ENCODE measurements around the gene TP53BP1. TPM values are rescaled to one million over a fixed set of nuclear protein-coding genes. Genes with fewer than 3 reads are reported as not detected.

Gene TP53BP1
- polyA plus RNA-seq, 3 donors: 1.8 to 6.7 (median 3.1) TPM

GRCh38 chr15:43408789-43409188 is 84.2 kb downstream of the TP53BP1 start:
- no peaks in the 10 kb centered on the region for H3K4me1 ChIP-seq (ENCODE audit: control insufficient read depth in 1 of 2, insufficient read depth in 2 of 2, low read length in 2 of 2)
- no peak for DNase-seq
- peaks cover 64 to 78% of the 10 kb centered on the region in 2 donors for H3K36me3 ChIP-seq (replicated peaks in 1 of 2; ENCODE audit: control insufficient read depth in 1 of 2, insufficient read depth in 2 of 2, low read length in 2 of 2)
- WGBS (ENCODE audit: insufficient coverage): 100% methylated on average over 4 of the region's 4 CpGs
- intact Hi-C loops (cut with micrococcal nuclease): no loop called here
- H3K4me1 Mint-ChIP-seq: peaks cover 3% of the 10 kb centered on the region
- H3K27me3 ChIP-seq (ENCODE audit: control insufficient read depth in 2 of 2, insufficient read depth in 2 of 2, low read length in 2 of 2): no peaks in the 10 kb centered on the region
- H3K27ac Mint-ChIP-seq: peak overlapping the region in 1 of 7 donors; percentile 35
- H4K20me1 ChIP-seq (ENCODE audit: insufficient read depth, low read length): no peaks in the 10 kb centered on the region
- H2AFZ ChIP-seq (ENCODE audit: insufficient read depth, low read depth, low read length, poor library complexity, severe bottlenecking): no peak overlapping the region
- H3K9ac ChIP-seq (ENCODE audit: insufficient read depth, low read length, poor library complexity, severe bottlenecking): no peak overlapping the region
- no peaks in the 10 kb centered on the region for H3K27me3 Mint-ChIP-seq (ENCODE audit: low read depth in 3 of 3)
- H3K9me3 Mint-ChIP-seq: no peaks in the 10 kb centered on the region
- no peak overlapping the region for H3K4me3 Mint-ChIP-seq
- no peak overlapping the region for H3K4me2 ChIP-seq (replicated peaks; ENCODE audit: extremely low read depth, low read length, poor library complexity, severe bottlenecking)
- H3K36me3 Mint-ChIP-seq: peaks cover 70 to 76% of the 10 kb centered on the region in 2 donors
- H3K9me3 ChIP-seq (replicated peaks in 1 of 2; ENCODE audit: control insufficient read depth in 1 of 2, insufficient read depth in 1 of 2, low read length in 2 of 2): no peaks in the 10 kb centered on the region
- H3K79me2 ChIP-seq (ENCODE audit: insufficient read depth, low read length): no peaks in the 10 kb centered on the region
- no peak for TF ChIP-seq CTCF (IDR thresholded peaks at IDR 0.05)
- no peak overlapping the region for H3K27ac ChIP-seq (ENCODE audit: low read depth in 1 of 2, low read length in 2 of 2)
- H3K4me3 ChIP-seq (replicated peaks in 1 of 3; ENCODE audit: low read depth in 2 of 3, low read length in 3 of 3): no peak overlapping the region

- H3K27ac Mint-ChIP-seq: no peak overlapping the region
These were observed 86.1 kb downstream of the TP53BP1 start for GRCh38 chr15:43406808-43407207.

More at GRCh38 chr15:43406808-43407207, 86.1 kb downstream of the TP53BP1 start:
- Histone ChIP-seq H3K4me2 (replicated peaks; ENCODE audit: extremely low read depth, low read length, poor library complexity, severe bottlenecking) (no peak overlapping the region), H3K27me3 (ENCODE audit: control insufficient read depth in 2 of 2, insufficient read depth in 2 of 2, low read length in 2 of 2) (no peaks in the 10 kb centered on the region), H3K4me1 (ENCODE audit: control insufficient read depth in 1 of 2, insufficient read depth in 2 of 2, low read length in 2 of 2) (no peaks in the 10 kb centered on the region), H2AFZ (ENCODE audit: insufficient read depth, low read depth, low read length, poor library complexity, severe bottlenecking) (no peak overlapping the region), H4K20me1 (ENCODE audit: insufficient read depth, low read length) (no peaks in the 10 kb centered on the region), H3K27ac (ENCODE audit: low read depth in 1 of 2, low read length in 2 of 2) (no peak overlapping the region), H3K9ac (ENCODE audit: insufficient read depth, low read length, poor library complexity, severe bottlenecking) (no peak overlapping the region), H3K36me3 (replicated peaks in 1 of 2; ENCODE audit: control insufficient read depth in 1 of 2, insufficient read depth in 2 of 2, low read length in 2 of 2) (peaks cover 75 to 81% of the 10 kb centered on the region in 2 donors), H3K79me2 (ENCODE audit: insufficient read depth, low read length) (no peaks in the 10 kb centered on the region), H3K4me3 (replicated peaks in 1 of 3; ENCODE audit: low read depth in 2 of 3, low read length in 3 of 3) (no peak overlapping the region), H3K9me3 (replicated peaks in 1 of 2; ENCODE audit: control insufficient read depth in 1 of 2, insufficient read depth in 1 of 2, low read length in 2 of 2) (no peaks in the 10 kb centered on the region)
- 89% methylated on average over 1 of the region's 2 CpGs for WGBS (ENCODE audit: insufficient coverage)
- DNase-seq: no peak
- Mint-ChIP-seq H3K36me3 (peaks cover 77 to 78% of the 10 kb centered on the region in 2 donors), H3K27me3 (ENCODE audit: low read depth in 3 of 3) (no peaks in the 10 kb centered on the region), H3K4me1 (peaks cover 3% of the 10 kb centered on the region), H3K4me3 (no peak overlapping the region), H3K9me3 (no peaks in the 10 kb centered on the region)
- intact Hi-C loops (cut with micrococcal nuclease): no loop called here
- no peak for TF ChIP-seq CTCF (IDR thresholded peaks at IDR 0.05)
